Skin epidermis (tissue), 12 donors: Measurements from ENCODE around the gene PRDM16.

Experiments
- H3K27ac ChIP-seq, 21 experiments: fragments of 200-600 bp; sonication (generic) in 11 of 21; one replicate each; pipeline ENCODE4 v1.5.0; 2020; ENCODE audit warnings: mild to moderate bottlenecking in 3 of 21, inconsistent platforms in 2 of 21, moderate library complexity in 2 of 21
- H3K4me3 ChIP-seq, 7 experiments: fragments of 200-600 bp; sonication (generic) in 2 of 7; one replicate each; pipeline ENCODE4 v1.5.0; 2020; ENCODE audit warnings: inconsistent platforms in 2 of 7, mild to moderate bottlenecking in 2 of 7, moderate library complexity in 1 of 7

PRDM16 gene

GRCh38 chr1:3209201-3209600, 140.2 kb downstream of the PRDM16 start:
- H3K27ac ChIP-seq = no peak overlapping the region

GRCh38 chr1:3211582-3212375, 142.8 kb downstream of the PRDM16 start:
- H3K27ac ChIP-seq = no peak overlapping the region

More at GRCh38 chr1:3209201-3209600, 140.2 kb downstream of the PRDM16 start:
- H3K4me3 ChIP-seq = no peak overlapping the region

GRCh38 chr1:3212453-3213355, 143.7 kb downstream of the PRDM16 start:
- H3K27ac ChIP-seq = no peak overlapping the region
- H3K4me3 ChIP-seq = no peak overlapping the region

More at GRCh38 chr1:3211582-3212375, 142.8 kb downstream of the PRDM16 start:
- H3K4me3 ChIP-seq = no peak overlapping the region

GRCh38 chr1:3213730-3214129, 144.7 kb downstream of the PRDM16 start:
- H3K4me3 ChIP-seq = no peak overlapping the region
- H3K27ac ChIP-seq = no peak overlapping the region

- H3K4me3 ChIP-seq = no peak overlapping the region
- H3K27ac ChIP-seq = no peak overlapping the region
Measured at GRCh38 chr1:3215198-3216014, 146.4 kb downstream of the PRDM16 start.

GRCh38 chr1:3216015-3216391, 147.0 kb downstream of the PRDM16 start:
- Histone ChIP-seq H3K27ac (no peak overlapping the region), H3K4me3 (no peak overlapping the region)

- H3K27ac ChIP-seq = no peak overlapping the region
- H3K4me3 ChIP-seq = no peak overlapping the region
Measured at GRCh38 chr1:3217181-3217641, 148.2 kb downstream of the PRDM16 start.

- no peak overlapping the region for H3K27ac ChIP-seq
- no peak overlapping the region for H3K4me3 ChIP-seq
Measured at GRCh38 chr1:3217979-3218679, 149.1 kb downstream of the PRDM16 start.

GRCh38 chr1:3219005-3219790, 150.2 kb downstream of the PRDM16 start:
- no peak overlapping the region for H3K27ac ChIP-seq

GRCh38 chr1:3219791-3220467, 150.9 kb downstream of the PRDM16 start:
- H3K4me3 ChIP-seq = no peak overlapping the region
- H3K27ac ChIP-seq = no peak overlapping the region

More at GRCh38 chr1:3219005-3219790, 150.2 kb downstream of the PRDM16 start:
- H3K4me3 ChIP-seq = no peak overlapping the region

GRCh38 chr1:3221112-3222041, 152.4 kb downstream of the PRDM16 start:
- no peak overlapping the region for H3K27ac ChIP-seq

GRCh38 chr1:3222042-3222692, 153.2 kb downstream of the PRDM16 start:
- no peak overlapping the region for H3K4me3 ChIP-seq
- H3K27ac ChIP-seq = no peak overlapping the region

More at GRCh38 chr1:3221112-3222041, 152.4 kb downstream of the PRDM16 start:
- no peak overlapping the region for H3K4me3 ChIP-seq

- Histone ChIP-seq H3K4me3 (no peak overlapping the region), H3K27ac (no peak overlapping the region)
Measured at GRCh38 chr1:3225661-3226060, 156.7 kb downstream of the PRDM16 start.

- no peak overlapping the region for H3K27ac ChIP-seq
- H3K4me3 ChIP-seq = no peak overlapping the region
Measured at GRCh38 chr1:3226191-3226590, 157.2 kb downstream of the PRDM16 start.

GRCh38 chr1:3226701-3227350, 157.8 kb downstream of the PRDM16 start:
- H3K27ac ChIP-seq = no peak overlapping the region
- H3K4me3 ChIP-seq = no peak overlapping the region

- Histone ChIP-seq H3K27ac (no peak overlapping the region), H3K4me3 (no peak overlapping the region)
Measured at GRCh38 chr1:3227351-3227704, 158.3 kb downstream of the PRDM16 start.
